22Rv1 (cell line): ENCODE data around the gene SLPI.
A peak's percentile ranks its signal among the peaks of the same experiment; 100 is the strongest.

ENCODE experiments used
- H3K27ac ChIP-seq: fragments of 450-650 bp; 2 replicates; pipeline ENCODE4 v1.5.1; 2017
- CTCF ChIP-seq: fragments of 450-650 bp; IDR thresholded peaks from 2 replicates; pipeline ENCODE4 v1.5.1; 2017; ENCODE audit warnings: mild to moderate bottlenecking
- ZFX ChIP-seq: fragments of 450-650 bp; IDR thresholded peaks from 2 replicates; pipeline ENCODE4 v1.6.1; 2017; ENCODE audit warnings: antibody characterized with exemption, borderline replicate concordance

Gene SLPI

GRCh38 chr20:45238139-45238538 is 16.2 kb downstream of the SLPI start:
- H3K27ac ChIP-seq, result no peak overlapping the region
- no peak for TF ChIP-seq ZFX
- TF ChIP-seq CTCF, result no peak

GRCh38 chr20:45235995-45236394 is 18.4 kb downstream of the SLPI start:
- H3K27ac ChIP-seq, result no peak overlapping the region

GRCh38 chr20:45230631-45231030 is 23.7 kb downstream of the SLPI start:
- TF ChIP-seq ZFX (no peak), CTCF (no peak)
- no peak overlapping the region for H3K27ac ChIP-seq

More at GRCh38 chr20:45235995-45236394, 18.4 kb downstream of the SLPI start:
- TF ChIP-seq ZFX, result no peak
- peak; percentile 67 for TF ChIP-seq CTCF

GRCh38 chr20:45229264-45230056 is 24.9 kb downstream of the SLPI start:
- TF ChIP-seq CTCF, result peak; percentile 77
- no peak for TF ChIP-seq ZFX
- no peak overlapping the region for H3K27ac ChIP-seq

GRCh38 chr20:45226287-45226686 is 28.1 kb downstream of the SLPI start:
- no peak overlapping the region for H3K27ac ChIP-seq
- TF ChIP-seq ZFX, result no peak
- no peak for TF ChIP-seq CTCF

GRCh38 chr20:45223136-45223535 is 31.2 kb downstream of the SLPI start:
- H3K27ac ChIP-seq, result no peak overlapping the region
- no peak for TF ChIP-seq ZFX
- no peak for TF ChIP-seq CTCF

GRCh38 chr20:45221076-45221475 is 33.3 kb downstream of the SLPI start, which contains the start of gene SEMG2:
TSS of gene SEMG2 (plus strand) at chr20:45221373. CDS start at chr20:45221390, 17 bp downstream.
- no peak within 1 kb of the TSS for H3K27ac ChIP-seq
- TF ChIP-seq ZFX (no peak), CTCF (no peak)
